Measurements from ENCODE around the gene TCAIM. TPM values are rescaled to one million over a fixed set of nuclear protein-coding genes. Genes with fewer than 3 reads are reported as not detected.

The TCAIM gene
- total RNA-seq, 1 experiment from 2014 or later: 23.8 TPM

- Histone ChIP-seq H3K9ac (ENCODE audit: extremely low read depth, insufficient read length, low read length) (no peak overlapping the region), H2BK15ac (ENCODE audit: low read depth, low read length) (no peak overlapping the region), H3K4me1 (ENCODE audit: insufficient read depth, low read length) (no peaks in the 10 kb centered on the region), H4K8ac (replicated peaks; ENCODE audit: insufficient read length, low read depth, low read length) (no peak overlapping the region), H2AFZ (ENCODE audit: low read length) (no peak overlapping the region), H3K4me2 (ENCODE audit: insufficient read depth, insufficient read length, low read length) (no peak overlapping the region), H3K79me1 (ENCODE audit: insufficient read depth, low read depth, low read length, poor library complexity, severe bottlenecking) (no peaks in the 10 kb centered on the region), H2BK120ac (ENCODE audit: low read depth, low read length, poor library complexity, severe bottlenecking) (no peak overlapping the region), H2BK20ac (ENCODE audit: low read depth, low read length, poor library complexity, severe bottlenecking) (no peak overlapping the region), H3K56ac (ENCODE audit: insufficient read length, low read depth, low read length) (no peak overlapping the region), H3K18ac (ENCODE audit: insufficient read length, low read depth, low read length) (no peak overlapping the region), H2BK12ac (ENCODE audit: insufficient read length, low read depth, low read length) (no peak overlapping the region), H3K9me3 (ENCODE audit: control insufficient read depth, low read depth, low read length) (no peaks in the 10 kb centered on the region), H3T11ph (ENCODE audit: low read length) (no peak overlapping the region), H3K27ac (ENCODE audit: insufficient read length, low read depth, low read length) (no peak overlapping the region), H4K91ac (ENCODE audit: insufficient read length, low read depth, low read length) (no peak overlapping the region), H3K14ac (ENCODE audit: insufficient read depth, low read length) (no peak overlapping the region), H3K79me2 (ENCODE audit: insufficient read depth, low read length) (no peaks in the 10 kb centered on the region), H3K23me2 (ENCODE audit: insufficient read length, low read depth, low read length, poor library complexity, severe bottlenecking) (no peaks in the 10 kb centered on the region), H4K5ac (ENCODE audit: insufficient read length, low read depth, low read length) (no peak overlapping the region), H2AK5ac (ENCODE audit: insufficient read length, low read length) (no peak overlapping the region), H3K23ac (ENCODE audit: insufficient read length, low read depth, low read length) (no peak overlapping the region), H3K4ac (ENCODE audit: low read depth, low read length) (no peak overlapping the region), H3K27me3 (ENCODE audit: insufficient read depth, low read length) (no peaks in the 10 kb centered on the region), H2BK5ac (ENCODE audit: insufficient read length, low read length) (no peak overlapping the region), H4K20me1 (ENCODE audit: control insufficient read depth, insufficient read depth, insufficient read length) (no peaks in the 10 kb centered on the region)
- TF ChIP-seq, protein P1, sequence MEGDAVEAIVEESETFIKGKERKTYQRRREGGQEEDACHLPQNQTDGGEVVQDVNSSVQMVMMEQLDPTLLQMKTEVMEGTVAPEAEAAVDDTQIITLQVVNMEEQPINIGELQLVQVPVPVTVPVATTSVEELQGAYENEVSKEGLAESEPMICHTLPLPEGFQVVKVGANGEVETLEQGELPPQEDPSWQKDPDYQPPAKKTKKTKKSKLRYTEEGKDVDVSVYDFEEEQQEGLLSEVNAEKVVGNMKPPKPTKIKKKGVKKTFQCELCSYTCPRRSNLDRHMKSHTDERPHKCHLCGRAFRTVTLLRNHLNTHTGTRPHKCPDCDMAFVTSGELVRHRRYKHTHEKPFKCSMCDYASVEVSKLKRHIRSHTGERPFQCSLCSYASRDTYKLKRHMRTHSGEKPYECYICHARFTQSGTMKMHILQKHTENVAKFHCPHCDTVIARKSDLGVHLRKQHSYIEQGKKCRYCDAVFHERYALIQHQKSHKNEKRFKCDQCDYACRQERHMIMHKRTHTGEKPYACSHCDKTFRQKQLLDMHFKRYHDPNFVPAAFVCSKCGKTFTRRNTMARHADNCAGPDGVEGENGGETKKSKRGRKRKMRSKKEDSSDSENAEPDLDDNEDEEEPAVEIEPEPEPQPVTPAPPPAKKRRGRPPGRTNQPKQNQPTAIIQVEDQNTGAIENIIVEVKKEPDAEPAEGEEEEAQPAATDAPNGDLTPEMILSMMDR (conservative IDR thresholded peaks at IDR 0.05): no peak
- DNase-seq: no peak
- no peaks in the 10 kb centered on the region for H3K36me3 Mint-ChIP-seq (ENCODE audit: insufficient read depth in 1 of 3, low read depth in 3 of 3)
- no peaks in the 10 kb centered on the region for H3K4me1 Mint-ChIP-seq
- no peaks in the 10 kb centered on the region for H3K9me3 Mint-ChIP-seq
- H3K27me3 Mint-ChIP-seq (ENCODE audit: low read depth): peaks cover 6% of the 10 kb centered on the region
- no peak overlapping the region for H3K4me3 Mint-ChIP-seq
- no peak overlapping the region for H3K27ac Mint-ChIP-seq
These were observed 41.3 kb upstream of the TCAIM start for GRCh38 chr3:44297255-44297654.

All from H9 (cell line).